Stomach (tissue), 9 donors: ENCODE results near the gene SSR1. TPM values are rescaled to one million over a fixed set of nuclear protein-coding genes. Genes with fewer than 3 reads are reported as not detected.
"Not testable (repeated sequence)": the region's sequence is repeated elsewhere in the genome, so short reads cannot be mapped to it uniquely, and the experiment has no call there.

Experiments
- DNase-seq, 2 donors: peaks; one replicate each; pipeline versions ENCODE4 v3.0.0 to v3.0.0-alpha.2; 2013 to 2019
- H3K27ac ChIP-seq, 5 donors: fragments of 200-600 bp in 4 of 5; sonication (generic) in 4 of 5; one replicate each; pipeline ENCODE4 v1.5.1; 2013 to 2019; ENCODE audit warnings: mild to moderate bottlenecking in 1 of 5, moderate library complexity in 1 of 5
- H3K27me3 ChIP-seq, 3 donors: fragments of 200-600 bp; sonication (generic); one replicate each; pipeline ENCODE4 v1.5.1; 2017 to 2019; ENCODE audit warnings: mixed run types in 1 of 3
- H3K36me3 ChIP-seq, 4 donors: fragments of 200-600 bp; sonication (generic); 1 replicate in 3 of 4; 2 replicates in 1 of 4; pipeline ENCODE4 v1.5.1; 2016 to 2019
- H3K4me1 ChIP-seq, 4 donors: fragments of 200-600 bp; sonication (generic); one replicate each; pipeline ENCODE4 v1.5.1; 2016 to 2019
- H3K4me3 ChIP-seq, 4 donors: fragments of 200-600 bp; sonication (generic) in 3 of 4; one replicate each; pipeline ENCODE4 v1.5.1; 2016 to 2019; ENCODE audit warnings: mild to moderate bottlenecking in 1 of 4
- H3K9me3 ChIP-seq, 4 donors: fragments of 200-600 bp; sonication (generic); one replicate each; pipeline ENCODE4 v1.5.1; 2016 to 2019
- CTCF ChIP-seq, 7 experiments: fragments of 450-650 bp in 4 of 7; fragments of 200-600 bp in 3 of 7; sonication (generic) in 3 of 7; IDR thresholded peaks; one replicate each; pipeline ENCODE4 v1.5.1; 2016 to 2019; ENCODE audit warnings: antibody characterized with exemption in 7 of 7, control low read depth in 2 of 7, mild to moderate bottlenecking in 1 of 7
- EP300 ChIP-seq: sonication (generic); formaldehyde crosslinking; IDR thresholded peaks from one replicate; pipeline ENCODE4 v1.6.1; 2017; ENCODE audit warnings: antibody characterized with exemption
- POLR2A ChIP-seq, 4 donors: fragments of 450-650 bp; IDR thresholded peaks; one replicate each; pipeline ENCODE4 v1.6.1; 2016; ENCODE audit warnings: antibody characterized with exemption in 4 of 4, control low read depth in 2 of 4, mild to moderate bottlenecking in 1 of 4, moderate library complexity in 1 of 4
- POLR2AphosphoS5 ChIP-seq, 3 donors: sonication (generic); formaldehyde crosslinking; IDR thresholded peaks; one replicate each; pipeline ENCODE4 v1.6.1; 2016; ENCODE audit warnings: antibody characterized with exemption in 3 of 3
- WGBS, 5 donors: extraction: QIAGEN DNeasy Blood & Tissue Kit in 3 of 5; methylation state at CpG; one replicate each; pipeline versions ENCODE4 v1.1.5 to v1.1.7; 2013 to 2018; 5-methylcytosine and 5-hydroxymethylcytosine counted together
- intact Hi-C: fragments of 100-400 bp; cut with DNase I; formaldehyde crosslinking; loops from one replicate; pipeline ENCODE4 v1.15.1; 2023; ENCODE audit warnings: low total_unique reads
- polyA plus RNA-seq, 3 donors: library from polyadenylated mRNA; stranded (reverse); fragments of 200-250 nt; gene quantifications; one replicate each; pipeline ENCODE4 v1.2.3, GENCODE V29; 2013
- total RNA-seq, 5 donors: library from RNA; depleted of rRNA; stranded (reverse); fragments of >200 nt; gene quantifications; one replicate each; pipeline versions ENCODE4 v1.1.0 to v1.2.3, GENCODE V29; 2014 to 2016
- donor health status: healthy with polysubstance abuse.
- donor health status: Bipolar disorder and iron deficiency.
- donor health status: healthy.

The SSR1 gene
- total and polyA plus RNA-seq, 8 donors, result 11.6 to 62.4 (median 30.1) TPM

- H3K9me3 ChIP-seq, result no peaks in the 10 kb centered on the region
- WGBS, 5 donors, result 83 to 93% (median 90%) methylated on average over 6 of the region's 6 CpGs
- no peaks in the 10 kb centered on the region for H3K36me3 ChIP-seq
- H3K4me1 ChIP-seq, result peaks cover 4 to 22% (median 19%) of the 10 kb centered on the region in 4 donors
- no peak for TF ChIP-seq CTCF (IDR thresholded peaks at IDR 0.05)
- no peak for TF ChIP-seq EP300
- no peak for TF ChIP-seq POLR2AphosphoS5 (IDR thresholded peaks at IDR 0.05)
- TF ChIP-seq POLR2A (IDR thresholded peaks at IDR 0.05), result no peak
- H3K4me3 ChIP-seq, result no peak overlapping the region
- DNase-seq, result no peak
- intact Hi-C loops, result no loop called here
- no peak overlapping the region for H3K27ac ChIP-seq
- H3K27me3 ChIP-seq, result no peaks in the 10 kb centered on the region
Measured at GRCh38 chr6:7315948-7316365, 3.0 kb upstream of the SSR1 start.

GRCh38 chr6:7315087-7315947 is 2.3 kb upstream of the SSR1 start:
- DNase-seq, H3K9me3 ChIP-seq, H3K27ac ChIP-seq, intact Hi-C loops, H3K36me3 ChIP-seq, H3K4me3 ChIP-seq, H3K27me3 ChIP-seq: not testable (repeated sequence)
- H3K4me1 ChIP-seq, result peaks cover 10 to 28% (median 25%) of the 10 kb centered on the region in 4 donors
- WGBS, 5 donors, result 87 to 93% (median 90%) methylated on average over 14 to 34 of the region's 34 CpGs

GRCh38 chr6:7314414-7314813 is 1.4 kb upstream of the SSR1 start:
- 88 to 98% (median 94%) methylated on average over 7 of the region's 7 CpGs for WGBS, 5 donors
- H3K27ac ChIP-seq, result no peak overlapping the region
- no peak for TF ChIP-seq EP300
- no peak for TF ChIP-seq POLR2A (IDR thresholded peaks at IDR 0.05)
- TF ChIP-seq CTCF (IDR thresholded peaks at IDR 0.05), result no peak
- no peak for TF ChIP-seq POLR2AphosphoS5 (IDR thresholded peaks at IDR 0.05)
- peaks cover under 1 to 5% (median 5%) of the 10 kb centered on the region in 4 donors for H3K36me3 ChIP-seq
- no peak overlapping the region for H3K4me3 ChIP-seq
- peaks cover 10 to 36% (median 28%) of the 10 kb centered on the region in 4 donors for H3K4me1 ChIP-seq
- no peaks in the 10 kb centered on the region for H3K27me3 ChIP-seq
- intact Hi-C loops, result no loop called here
- no peaks in the 10 kb centered on the region for H3K9me3 ChIP-seq
- no peak for DNase-seq

GRCh38 chr6:7313505-7314165 is 636 bp upstream of the SSR1 start:
- Histone ChIP-seq H3K4me1 (peaks cover 10 to 44% (median 32%) of the 10 kb centered on the region in 4 donors), H3K27ac (peak overlapping the region; percentile 95 to 98 (median 97))
- DNase-seq, result peak in 1 of 2 donors; percentile 4

GRCh38 chr6:7311917-7312615 is 933 bp downstream of the SSR1 start:
- peaks cover 19 to 29% (median 28%) of the 10 kb centered on the region in 4 donors for H3K36me3 ChIP-seq
- peak overlapping the region; percentile 95 to 98 (median 97) for H3K27ac ChIP-seq
- H3K4me3 ChIP-seq, result peak overlapping the region; percentile 97 to 100 (median 98)
- TF ChIP-seq CTCF (IDR thresholded peaks at IDR 0.05) (no peak), POLR2AphosphoS5 (IDR thresholded peaks at IDR 0.05) (no peak), POLR2A (IDR thresholded peaks at IDR 0.05) (no peak), EP300 (no peak)
- no peaks in the 10 kb centered on the region for H3K9me3 ChIP-seq
- H3K27me3 ChIP-seq, result no peaks in the 10 kb centered on the region
- 1 to 2% (median 1%) methylated on average over 17 of the region's 17 CpGs for WGBS, 5 donors
- peaks cover 10 to 60% (median 40%) of the 10 kb centered on the region in 4 donors for H3K4me1 ChIP-seq
- intact Hi-C loops, result no loop called here
- peak in 1 of 2 donors; percentile 9 for DNase-seq

More at GRCh38 chr6:7313505-7314165, 636 bp upstream of the SSR1 start:
- intact Hi-C loops, result no loop called here
- Histone ChIP-seq H3K9me3 (no peaks in the 10 kb centered on the region), H3K27me3 (no peaks in the 10 kb centered on the region), H3K4me3 (peak overlapping the region; percentile 97 to 100 (median 98)), H3K36me3 (peaks cover 8 to 13% (median 13%) of the 10 kb centered on the region in 4 donors)
- no peak for TF ChIP-seq EP300
- TF ChIP-seq POLR2A (IDR thresholded peaks at IDR 0.05), result no peak
- 80 to 83% (median 81%) methylated on average over 15 of the region's 15 CpGs for WGBS, 5 donors
